Liver (tissue), 3 donors: Measurements from ENCODE around the gene CCDC102B.

Experiments used
- ATF3 ChIP-seq: IDR thresholded peaks from 2 replicates; pipeline ENCODE4 v1.6.1; 2016; ENCODE audit warnings: antibody characterized with exemption
- EGR1 ChIP-seq, 2 donors: IDR thresholded peaks; 2 replicates each; pipeline ENCODE4 v1.6.1; 2016 to 2018; ENCODE audit warnings: antibody characterized with exemption in 2 of 2, low read depth in 2 of 2
- FOXA1 ChIP-seq: IDR thresholded peaks from 2 replicates; pipeline ENCODE4 v1.6.1; 2016; ENCODE audit warnings: antibody characterized with exemption
- GABPA ChIP-seq, 2 donors: IDR thresholded peaks in 1 of 2; conservative IDR thresholded peaks in 1 of 2; 2 replicates each; pipeline ENCODE4 v1.6.1; 2016; ENCODE audit warnings: antibody characterized with exemption in 2 of 2, mild to moderate bottlenecking in 1 of 2, moderate library complexity in 1 of 2
- HNF4A ChIP-seq, 2 donors: conservative IDR thresholded peaks; 2 replicates each; pipeline ENCODE4 v1.6.1; 2016; ENCODE audit warnings: antibody characterized with exemption in 2 of 2, mild to moderate bottlenecking in 2 of 2
- MAX ChIP-seq: IDR thresholded peaks from 2 replicates; pipeline ENCODE4 v1.6.1; 2016; ENCODE audit warnings: antibody characterized with exemption
- NR2F2 ChIP-seq: IDR thresholded peaks from 2 replicates; pipeline ENCODE4 v1.6.1; 2016; ENCODE audit warnings: antibody characterized with exemption
- RAD21 ChIP-seq, 2 donors: IDR thresholded peaks; 2 replicates each; pipeline ENCODE4 v1.6.1; 2016; ENCODE audit warnings: antibody characterized with exemption in 2 of 2, mild to moderate bottlenecking in 2 of 2
- REST ChIP-seq: IDR thresholded peaks from 2 replicates; pipeline ENCODE4 v1.6.1; 2016; ENCODE audit warnings: antibody characterized with exemption, mild to moderate bottlenecking
- SP1 ChIP-seq: IDR thresholded peaks from 2 replicates; pipeline ENCODE4 v1.6.1; 2018; ENCODE audit warnings: antibody characterized with exemption, mild to moderate bottlenecking
- TAF1 ChIP-seq: conservative IDR thresholded peaks from 2 replicates; pipeline ENCODE4 v1.6.1; 2016; ENCODE audit warnings: antibody characterized with exemption, mild to moderate bottlenecking
- YY1 ChIP-seq: IDR thresholded peaks from 2 replicates; pipeline ENCODE4 v1.6.1; 2016; ENCODE audit warnings: antibody characterized with exemption, mild to moderate bottlenecking
- ZBTB33 ChIP-seq: IDR thresholded peaks from 2 replicates; pipeline ENCODE4 v1.6.1; 2016; ENCODE audit warnings: antibody characterized with exemption
- TF ChIP-seq, protein P1 (sequence below): fragments of 150-350 bp; IDR thresholded peaks from 2 replicates; pipeline ENCODE4 v1.5.1; 2017; ENCODE audit warnings: improper control_type of control experiment, low read depth, low read length; ENCODE audit not compliant: missing input control
- donor health status: healthy.
- donor health status: healthy.

- TF ChIP-seq, protein P1, sequence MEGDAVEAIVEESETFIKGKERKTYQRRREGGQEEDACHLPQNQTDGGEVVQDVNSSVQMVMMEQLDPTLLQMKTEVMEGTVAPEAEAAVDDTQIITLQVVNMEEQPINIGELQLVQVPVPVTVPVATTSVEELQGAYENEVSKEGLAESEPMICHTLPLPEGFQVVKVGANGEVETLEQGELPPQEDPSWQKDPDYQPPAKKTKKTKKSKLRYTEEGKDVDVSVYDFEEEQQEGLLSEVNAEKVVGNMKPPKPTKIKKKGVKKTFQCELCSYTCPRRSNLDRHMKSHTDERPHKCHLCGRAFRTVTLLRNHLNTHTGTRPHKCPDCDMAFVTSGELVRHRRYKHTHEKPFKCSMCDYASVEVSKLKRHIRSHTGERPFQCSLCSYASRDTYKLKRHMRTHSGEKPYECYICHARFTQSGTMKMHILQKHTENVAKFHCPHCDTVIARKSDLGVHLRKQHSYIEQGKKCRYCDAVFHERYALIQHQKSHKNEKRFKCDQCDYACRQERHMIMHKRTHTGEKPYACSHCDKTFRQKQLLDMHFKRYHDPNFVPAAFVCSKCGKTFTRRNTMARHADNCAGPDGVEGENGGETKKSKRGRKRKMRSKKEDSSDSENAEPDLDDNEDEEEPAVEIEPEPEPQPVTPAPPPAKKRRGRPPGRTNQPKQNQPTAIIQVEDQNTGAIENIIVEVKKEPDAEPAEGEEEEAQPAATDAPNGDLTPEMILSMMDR: no peak
- no peak for TF ChIP-seq MAX
- TF ChIP-seq GABPA (IDR thresholded peaks at IDR 0.05 in 1 of 2, conservative IDR thresholded peaks at IDR 0.05 in 1 of 2): no peak
- no peak for TF ChIP-seq EGR1 (IDR thresholded peaks at IDR 0.05; ENCODE audit: low read depth in 2 of 2)
- TF ChIP-seq YY1: no peak
- TF ChIP-seq ZBTB33: no peak
- no peak for TF ChIP-seq RAD21 (IDR thresholded peaks at IDR 0.05)
- no peak for TF ChIP-seq TAF1
- TF ChIP-seq REST: no peak
- TF ChIP-seq NR2F2: no peak
- TF ChIP-seq ATF3: no peak
- no peak for TF ChIP-seq FOXA1
- TF ChIP-seq SP1: no peak
- no peak for TF ChIP-seq HNF4A (conservative IDR thresholded peaks at IDR 0.05)
Observed at GRCh38 chr18:68960355-68960754, 162.5 kb downstream of the CCDC102B start.
